Pancreas (tissue), 10 donors: ENCODE results near the gene IP6K3. TPM values are rescaled to one million over a fixed set of nuclear protein-coding genes. Genes with fewer than 3 reads are reported as not detected.

Source experiments
- ATAC-seq, 4 donors: fragments of 200-7000 bp; cut with Tn5 transposase; one replicate each; pipeline versions ENCODE4 v1.8.0 to v1.9.1; 2020; ENCODE audit warnings: mild to moderate bottlenecking in 4 of 4, moderate library complexity in 4 of 4
- DNase-seq, 6 donors: peaks; one replicate each; pipeline ENCODE4 v3.0.0-alpha.2; 2020
- FAIRE-seq: peaks from 2 replicates; lab custom pipeline; 2012; peaks lifted over from hg19 to GRCh38; lab: Jason Lieb, UNC
- H3K27ac ChIP-seq, 4 donors: fragments of 200-600 bp; sonication (generic); 1 replicate in 3 of 4; 2 replicates in 1 of 4; pipeline versions ENCODE4 v1.5.0 to v1.8.0; 2020
- H3K27me3 ChIP-seq, 4 donors: fragments of 200-600 bp; one replicate each; pipeline ENCODE4 v1.8.0; 2021
- H3K36me3 ChIP-seq, 3 donors: fragments of 200-600 bp; sonication (generic) in 1 of 3; one replicate each; pipeline versions ENCODE4 v1.5.0 to v1.8.0; 2020 to 2021
- H3K4me1 ChIP-seq, 3 donors: fragments of 200-600 bp; one replicate each; pipeline ENCODE4 v1.8.0; 2021
- H3K4me3 ChIP-seq, 4 donors: fragments of 200-600 bp; sonication (generic) in 2 of 4; one replicate each; pipeline versions ENCODE4 v1.5.0 to v1.8.0; 2020 to 2021
- H3K9me3 ChIP-seq, 4 donors: fragments of 200-600 bp; one replicate each; pipeline ENCODE4 v1.8.0; 2021
- WGBS, 2 donors: extraction: QIAGEN DNeasy Blood & Tissue Kit; methylation state at CpG; one replicate each; pipeline ENCODE4 v1.1.7; 2013; 5-methylcytosine and 5-hydroxymethylcytosine counted together
- intact Hi-C, 3 donors: fragments of 100-400 bp; cut with DNase I; formaldehyde crosslinking; loops; one replicate each; pipeline versions ENCODE4 v1.11.1 to v1.14.2; 2022
- polyA plus RNA-seq, 2 donors: library from polyadenylated mRNA; stranded (reverse); fragments of 200-250 nt; gene quantifications; one replicate each; pipeline ENCODE4 v1.2.3, GENCODE V29; 2013
- total RNA-seq, 6 donors: library from RNA; stranded (reverse); fragmentation: NEBNext Ultra II Directional in 4 of 6; extraction: Animal tissue kit (Norgen Biotek cat#: 25700) in 4 of 6; gene quantifications; one replicate each; pipeline versions ENCODE4 v1.2.1 to v1.2.4, GENCODE V29; 2021 to 2023
- TF ChIP-seq, protein P1 (sequence below), 4 donors: fragments of 200-600 bp; sonication (generic) in 3 of 4; IDR thresholded peaks; one replicate each; pipeline versions ENCODE4 v1.5.0 to v1.8.0; 2021; ENCODE audit warnings: antibody characterized with exemption in 4 of 4
- donor health status: healthy with polysubstance abuse.
- donor health status: DM: no; HTN: no; CAD: no; lungs with moderate emphysema.
- donor health status: DM: no; HTN: no; CAD: no.
- donor health status: control.
- donor health status: control.
- donor health status: Bipolar disorder and iron deficiency.
- donor health status: DM: yes; HTN: yes; CAD: no.
- donor health status: DM: no; HTN: no; CAD: no.
- donor health status: DM: no; HTN: no; CAD: no.
- donor health status: DM: yes; HTN: yes; CAD: no.

Gene IP6K3
- total and polyA plus RNA-seq, 8 donors = 0.12 to 0.69 (median 0.36) TPM

DNA sequence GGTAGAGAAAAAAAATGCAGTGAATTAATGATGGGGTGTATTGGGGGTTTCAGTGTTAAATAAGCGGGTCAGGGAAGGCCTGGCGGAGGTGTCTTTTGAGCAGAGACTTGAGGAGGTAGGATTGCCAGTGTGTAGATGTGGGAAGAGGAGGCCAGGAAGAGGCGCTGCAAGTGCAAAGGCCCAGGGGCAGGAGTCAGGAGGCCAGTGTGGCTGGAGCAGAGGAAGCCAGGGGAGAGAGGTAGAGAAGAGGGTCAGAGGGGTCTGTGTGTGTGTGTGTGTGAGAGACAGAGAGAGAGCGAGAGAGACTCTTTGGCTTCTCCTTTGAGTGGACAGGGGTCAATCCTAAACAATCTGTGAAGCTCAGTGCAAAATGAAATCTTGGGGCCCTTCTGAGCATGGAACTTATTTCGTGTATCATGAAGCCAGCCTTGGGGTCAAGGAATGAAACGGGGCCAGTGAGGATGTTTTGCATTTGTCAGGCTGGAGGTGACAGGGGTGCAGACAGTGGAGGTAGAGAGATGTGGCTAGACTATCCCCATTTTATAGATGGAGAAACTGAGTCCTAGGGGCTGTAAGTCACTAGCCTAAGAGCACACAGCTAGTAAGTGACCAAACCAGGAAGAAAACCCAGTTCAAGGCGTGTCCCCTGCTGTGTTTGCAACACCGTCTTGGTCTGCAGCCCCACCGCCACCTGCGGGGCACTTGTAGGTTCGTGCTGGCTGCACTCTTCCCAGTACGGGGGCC lies 9.7 kb upstream of the IP6K3 start:
- no peaks in the 10 kb centered on the region for H3K36me3 ChIP-seq
- H3K4me1 ChIP-seq = no peaks in the 10 kb centered on the region
- no peak overlapping the region for H3K27ac ChIP-seq
- FAIRE-seq (no peak), ATAC-seq (no peak), DNase-seq (no peak)
- H3K27me3 ChIP-seq = no peaks in the 10 kb centered on the region
- no peaks in the 10 kb centered on the region for H3K9me3 ChIP-seq
- no peak overlapping the region for H3K4me3 ChIP-seq
- TF ChIP-seq, protein P1, sequence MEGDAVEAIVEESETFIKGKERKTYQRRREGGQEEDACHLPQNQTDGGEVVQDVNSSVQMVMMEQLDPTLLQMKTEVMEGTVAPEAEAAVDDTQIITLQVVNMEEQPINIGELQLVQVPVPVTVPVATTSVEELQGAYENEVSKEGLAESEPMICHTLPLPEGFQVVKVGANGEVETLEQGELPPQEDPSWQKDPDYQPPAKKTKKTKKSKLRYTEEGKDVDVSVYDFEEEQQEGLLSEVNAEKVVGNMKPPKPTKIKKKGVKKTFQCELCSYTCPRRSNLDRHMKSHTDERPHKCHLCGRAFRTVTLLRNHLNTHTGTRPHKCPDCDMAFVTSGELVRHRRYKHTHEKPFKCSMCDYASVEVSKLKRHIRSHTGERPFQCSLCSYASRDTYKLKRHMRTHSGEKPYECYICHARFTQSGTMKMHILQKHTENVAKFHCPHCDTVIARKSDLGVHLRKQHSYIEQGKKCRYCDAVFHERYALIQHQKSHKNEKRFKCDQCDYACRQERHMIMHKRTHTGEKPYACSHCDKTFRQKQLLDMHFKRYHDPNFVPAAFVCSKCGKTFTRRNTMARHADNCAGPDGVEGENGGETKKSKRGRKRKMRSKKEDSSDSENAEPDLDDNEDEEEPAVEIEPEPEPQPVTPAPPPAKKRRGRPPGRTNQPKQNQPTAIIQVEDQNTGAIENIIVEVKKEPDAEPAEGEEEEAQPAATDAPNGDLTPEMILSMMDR (IDR thresholded peaks at IDR 0.05) = no peak
- 73 to 84% methylated on average over 12 of the region's 12 CpGs for WGBS, 2 donors
- intact Hi-C loops = no loop called here

DNA sequence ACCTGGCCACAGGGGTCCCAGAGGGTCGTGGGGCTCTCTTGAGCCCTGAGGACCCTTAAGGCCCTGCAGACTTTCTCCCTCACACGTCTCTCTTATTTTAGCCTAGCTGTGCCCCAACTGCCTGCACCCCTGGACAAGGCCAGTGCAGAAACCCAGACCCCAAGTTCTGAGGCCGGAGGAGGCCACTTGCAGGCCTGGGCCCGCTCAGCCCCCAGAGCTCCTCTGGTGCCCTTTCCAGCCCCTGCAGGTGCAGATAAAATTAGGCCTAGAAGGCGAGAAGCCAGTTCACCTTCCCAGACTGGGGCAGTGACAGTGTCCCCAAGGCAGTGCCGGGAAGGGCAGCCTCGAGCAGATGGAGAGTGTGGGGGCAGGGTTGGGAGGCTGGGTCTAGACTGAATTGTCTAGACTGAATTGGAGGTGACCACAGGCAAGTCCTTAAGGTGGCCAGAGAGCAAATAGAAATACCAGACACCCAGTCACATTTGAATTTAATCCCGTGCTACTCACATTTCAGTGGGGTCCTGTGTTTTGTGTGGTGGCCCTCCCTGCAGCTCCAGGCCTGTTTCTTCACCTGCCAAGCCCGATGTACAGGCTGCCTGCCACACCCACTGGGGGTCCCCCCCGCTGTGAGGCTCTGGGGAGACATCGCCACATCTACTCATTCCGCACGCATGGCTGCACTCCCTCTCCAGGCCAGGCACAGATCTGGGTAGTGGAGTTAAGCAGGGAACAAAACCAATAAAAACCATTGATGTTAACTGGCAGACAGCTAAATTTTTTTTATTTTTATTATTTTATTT lies 8.6 kb upstream of the IP6K3 start:
- intact Hi-C loops = no loop called here
- no peaks in the 10 kb centered on the region for H3K36me3 ChIP-seq
- H3K27me3 ChIP-seq = no peaks in the 10 kb centered on the region
- TF ChIP-seq, protein P1 (IDR thresholded peaks at IDR 0.05) = no peak
- ATAC-seq = no peak
- H3K9me3 ChIP-seq = no peaks in the 10 kb centered on the region
- no peak for DNase-seq
- no peak for FAIRE-seq
- H3K4me1 ChIP-seq = no peaks in the 10 kb centered on the region
- WGBS, 2 donors = 76 to 85% methylated on average over 13 of the region's 13 CpGs
- H3K4me3 ChIP-seq = no peak overlapping the region
- no peak overlapping the region for H3K27ac ChIP-seq

DNA sequence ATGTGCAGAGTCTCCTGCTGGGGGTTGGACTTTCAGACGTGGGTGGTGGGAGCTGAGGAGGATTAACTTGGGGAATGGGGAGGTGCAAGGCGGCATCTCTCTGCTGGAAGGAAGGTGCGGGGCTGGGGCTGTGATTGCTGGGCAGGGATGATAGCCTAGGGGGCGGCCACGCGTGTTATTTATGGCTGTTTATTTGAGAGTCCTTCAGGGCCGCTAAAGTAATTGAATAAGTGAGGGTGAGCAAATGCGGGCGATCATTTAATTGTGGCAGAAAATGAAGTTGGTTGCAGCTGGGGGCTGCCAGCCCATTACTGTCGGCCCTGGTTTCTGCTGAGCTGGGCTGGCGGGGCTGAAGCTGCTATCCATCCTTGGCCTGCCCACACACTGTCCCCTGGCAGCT lies 7.5 kb upstream of the IP6K3 start:
- Histone ChIP-seq H3K4me3 (no peak overlapping the region), H3K27me3 (no peaks in the 10 kb centered on the region), H3K27ac (no peak overlapping the region), H3K9me3 (no peaks in the 10 kb centered on the region), H3K4me1 (no peaks in the 10 kb centered on the region), H3K36me3 (no peaks in the 10 kb centered on the region)
- DNase-seq (peak in 1 of 6 donors; percentile 24), ATAC-seq (no peak), FAIRE-seq (no peak)
- intact Hi-C loops = no loop called here
- TF ChIP-seq, protein P1 (IDR thresholded peaks at IDR 0.05) = no peak
- 78 to 83% methylated on average over 10 to 11 of the region's 11 CpGs for WGBS, 2 donors

DNA sequence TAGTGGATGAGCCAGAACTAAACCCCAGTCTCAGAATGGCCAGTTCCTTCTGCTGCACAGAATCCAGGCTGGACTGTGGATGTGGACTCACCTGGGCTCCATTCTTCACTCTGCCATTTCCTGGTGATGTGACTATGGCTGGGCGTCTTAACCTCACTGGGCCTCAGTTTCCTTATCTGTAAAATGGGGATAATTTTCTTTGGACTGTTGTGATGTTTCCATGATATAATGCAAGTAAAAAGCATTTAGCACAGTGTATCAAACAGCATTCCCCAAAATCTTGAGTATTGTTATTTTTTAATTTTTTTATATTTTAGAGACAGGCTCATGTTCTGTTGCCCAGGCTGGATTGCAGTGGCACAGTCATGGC lies 5.9 kb upstream of the IP6K3 start:
- intact Hi-C loops = no loop called here
- Histone ChIP-seq H3K36me3 (no peaks in the 10 kb centered on the region), H3K27ac (no peak overlapping the region), H3K4me3 (no peak overlapping the region), H3K27me3 (no peaks in the 10 kb centered on the region), H3K9me3 (no peaks in the 10 kb centered on the region), H3K4me1 (no peaks in the 10 kb centered on the region)
- ATAC-seq = no peak
- TF ChIP-seq, protein P1 (IDR thresholded peaks at IDR 0.05) = no peak
- WGBS, 2 donors = 91 to 96% methylated on average over 1 of the region's 1 CpG
- no peak for FAIRE-seq
- DNase-seq = no peak
